Ramos (cell line): Measurements from ENCODE around the gene UGGT1.

Experiments used
- in situ Hi-C: fragments of 300-500 bp; cut with MboI; formaldehyde crosslinking; loops from one replicate; pipeline ENCODE4 v1.14.3; 2022; ENCODE audit warnings: low sequenced_read_pairs; ENCODE audit not compliant: unreplicated experiment

UGGT1 gene

GRCh38 chr2:128090945-128091725 lies at the start of gene UGGT1:
TSS of gene UGGT1 (plus strand) at chr2:128091200. CDS start at chr2:128091358, 158 bp downstream.
- in situ Hi-C loops = no loop called here

GRCh38 chr2:128041561-128041960 lies 49.4 kb upstream of the UGGT1 start:
- in situ Hi-C loops = no loop called here

GRCh38 chr2:128043041-128043440 lies 48.0 kb upstream of the UGGT1 start:
- in situ Hi-C loops = no loop called here

GRCh38 chr2:128053331-128053730 lies 37.7 kb upstream of the UGGT1 start:
- in situ Hi-C loops = no loop called here

GRCh38 chr2:128054104-128054885 lies 36.7 kb upstream of the UGGT1 start:
- in situ Hi-C loops = no loop called here

- in situ Hi-C loops = no loop called here
Observed at GRCh38 chr2:128057334-128057733, 33.7 kb upstream of the UGGT1 start.

- in situ Hi-C loops = no loop called here
Observed at GRCh38 chr2:128058114-128058513, 32.9 kb upstream of the UGGT1 start.

GRCh38 chr2:128062571-128062970 lies 28.4 kb upstream of the UGGT1 start:
- in situ Hi-C loops = no loop called here

- in situ Hi-C loops = no loop called here
Observed at GRCh38 chr2:128064353-128064752, 26.6 kb upstream of the UGGT1 start.

- in situ Hi-C loops = no loop called here
Observed at GRCh38 chr2:128069769-128070168, 21.2 kb upstream of the UGGT1 start.

GRCh38 chr2:128073278-128073677 lies 17.7 kb upstream of the UGGT1 start:
- in situ Hi-C loops = no loop called here

- in situ Hi-C loops = no loop called here
Observed at GRCh38 chr2:128076461-128077106, 14.4 kb upstream of the UGGT1 start.

- in situ Hi-C loops = no loop called here
Observed at GRCh38 chr2:128084757-128085156, 6.2 kb upstream of the UGGT1 start.

- in situ Hi-C loops = no loop called here
Observed at GRCh38 chr2:128086244-128086643, 4.8 kb upstream of the UGGT1 start.

GRCh38 chr2:128090575-128090944 lies 440 bp upstream of the UGGT1 start:
- in situ Hi-C loops = no loop called here

GRCh38 chr2:128091726-128092080 lies 703 bp downstream of the UGGT1 start:
- in situ Hi-C loops = no loop called here

GRCh38 chr2:128092656-128093055 lies 1.7 kb downstream of the UGGT1 start:
- in situ Hi-C loops = no loop called here

- in situ Hi-C loops = no loop called here
Observed at GRCh38 chr2:128093762-128094161, 2.8 kb downstream of the UGGT1 start.

- in situ Hi-C loops = no loop called here
Observed at GRCh38 chr2:128095201-128095600, 4.2 kb downstream of the UGGT1 start.

- in situ Hi-C loops = no loop called here
Observed at GRCh38 chr2:128103407-128103806, 12.4 kb downstream of the UGGT1 start.

GRCh38 chr2:128105072-128105471 lies 14.1 kb downstream of the UGGT1 start:
- in situ Hi-C loops = no loop called here
